MCF 10A (cell line): ENCODE data around the gene PLAC9. TPM values are rescaled to one million over a fixed set of nuclear protein-coding genes. Genes with fewer than 3 reads are reported as not detected.
A peak's percentile ranks its signal among the peaks of the same experiment; 100 is the strongest.

Experiments
- BruUV-seq: library from RNA; stranded (reverse); fragments of 400-500 nt; replicated peaks from 2 replicates; lab custom pipeline; 2021; lab: Mats Ljungman, UMichigan
- CTCF ChIA-PET: fragments of 300-600 bp; sonication (Branson Sonifier 250); formaldehyde crosslinking; extraction: SDS; loops from one replicate; lab custom pipeline; 2021; ENCODE audit warnings: antibody characterized with exemption, inconsistent platforms; lab: Yijun Ruan, JAX
- POLR2A ChIA-PET: fragments of 300-600, 350-650 bp; sonication (Branson Sonifier 250); formaldehyde crosslinking; extraction: SDS; loops from one replicate; lab custom pipeline; 2020; ENCODE audit warnings: antibody characterized with exemption, inconsistent platforms; lab: Yijun Ruan, JAX
- DNase-seq: peaks from one replicate; pipeline ENCODE4 v3.0.0-alpha.2; 2018; ENCODE audit not compliant: unreplicated experiment
- H3K27ac Mint-ChIP-seq: one replicate; pipeline ENCODE4 v1.8.0; 2022; ENCODE audit warnings: mild to moderate bottlenecking, low read depth, mixed read lengths; ENCODE audit not compliant: unreplicated experiment
- H3K27me3 Mint-ChIP-seq: one replicate; pipeline ENCODE4 v1.8.0; 2022; ENCODE audit warnings: mixed read lengths; ENCODE audit not compliant: insufficient read depth, unreplicated experiment
- H3K36me3 Mint-ChIP-seq: one replicate; pipeline ENCODE4 v1.8.0; 2022; ENCODE audit warnings: mild to moderate bottlenecking, moderate library complexity, mixed read lengths; ENCODE audit not compliant: insufficient read depth, unreplicated experiment
- H3K4me1 Mint-ChIP-seq: one replicate; pipeline ENCODE4 v1.8.0; 2022; ENCODE audit warnings: mixed read lengths; ENCODE audit not compliant: insufficient read depth, unreplicated experiment
- H3K4me3 Mint-ChIP-seq: one replicate; pipeline ENCODE4 v1.8.0; 2022; ENCODE audit warnings: mild to moderate bottlenecking, moderate library complexity, mixed read lengths; ENCODE audit not compliant: unreplicated experiment
- H3K9me3 Mint-ChIP-seq: one replicate; pipeline ENCODE4 v1.8.0; 2022; ENCODE audit warnings: mixed read lengths; ENCODE audit not compliant: unreplicated experiment
- CTCF ChIP-seq: fragments of 200-600 bp; IDR thresholded peaks from one replicate; pipeline ENCODE4 v1.8.0; 2022; ENCODE audit warnings: antibody characterized with exemption, mild to moderate bottlenecking; ENCODE audit not compliant: unreplicated experiment
- intact Hi-C: fragments of 100-400 bp; cut with micrococcal nuclease; formaldehyde crosslinking; loops from 2 replicates; pipeline ENCODE4 v1.14.1; 2022
- total RNA-seq: library from RNA; stranded (reverse); gene quantifications from 2 replicates; pipeline ENCODE4 v1.2.3, GENCODE V29; 2022

The PLAC9 gene
- total RNA-seq, 1 experiment from 2014 or later = 0.93 TPM

DNA sequence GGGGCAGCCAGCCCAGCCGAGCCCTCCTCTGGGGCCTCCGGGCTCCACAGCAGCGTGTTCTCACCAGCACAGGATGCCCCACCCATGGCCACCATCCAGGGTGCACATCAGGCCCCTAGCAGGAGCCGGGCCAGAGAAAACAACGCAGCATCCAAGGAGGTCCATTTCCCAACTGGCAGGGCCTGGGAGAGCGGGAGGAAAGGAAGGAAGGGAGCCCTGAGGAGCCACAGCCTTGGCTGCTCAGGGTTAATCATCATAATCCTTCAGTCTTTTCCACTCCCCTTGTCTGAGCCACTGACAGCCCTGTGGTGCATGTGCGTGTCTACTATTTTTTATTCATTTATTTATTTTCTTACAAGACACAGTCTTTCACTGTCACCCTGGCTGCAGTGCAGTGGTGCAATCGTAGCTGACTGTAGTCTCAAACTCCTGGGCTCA is 3.6 kb downstream of the PLAC9 start:
- peak; percentile 95 for DNase-seq
- intact Hi-C loops = no loop called here
- no peaks in the 10 kb centered on the region for H3K9me3 Mint-ChIP-seq
- ChIA-PET POLR2A (no interaction called here), CTCF (interaction anchor here (1.9 kb wide), 1 partner anchor 77 kb away, joined by 7 read pairs; no protein-coding TSS in a partner anchor)
- no peak overlapping the region for H3K27ac Mint-ChIP-seq
- BruUV-seq = no TSS peak
- H3K27me3 Mint-ChIP-seq = peaks cover 14% of the 10 kb centered on the region
- no peak for TF ChIP-seq CTCF
- H3K4me3 Mint-ChIP-seq = no peak overlapping the region
- H3K4me1 Mint-ChIP-seq = peaks cover 11% of the 10 kb centered on the region
- H3K36me3 Mint-ChIP-seq = peaks cover 8% of the 10 kb centered on the region

- intact Hi-C loops = no loop called here
- ChIA-PET CTCF (interaction anchor here (0.6 to 1.9 kb wide), 3 partner anchors 76 to 248 kb away, joined by 3 to 7 read pairs (median 5); no protein-coding TSS in a partner anchor), POLR2A (interaction anchor here (0.6 kb wide), 1 partner anchor 75 kb away, joined by 3 read pairs; no protein-coding TSS in a partner anchor)
Observed at GRCh38 chr10:80137031-80137862, 4.7 kb downstream of the PLAC9 start.

DNA sequence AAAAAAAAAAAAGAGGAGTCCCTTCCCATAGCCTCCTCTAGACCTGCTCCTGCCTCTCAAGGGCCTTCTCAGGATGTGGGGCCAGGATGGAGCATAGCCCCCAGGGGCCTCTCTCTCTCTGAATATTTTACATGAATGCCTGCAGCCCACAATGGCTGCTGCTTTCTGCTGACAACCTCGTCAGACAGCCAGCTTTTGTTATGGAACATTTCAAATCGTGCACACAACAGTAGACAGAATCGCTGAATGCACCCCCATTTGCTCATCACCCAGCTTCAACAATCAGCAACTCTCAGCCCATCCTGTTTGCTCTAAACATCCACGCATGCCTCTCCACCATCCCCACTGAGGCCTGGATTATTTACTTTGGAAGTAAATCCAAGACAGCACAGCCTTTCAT is 5.4 kb downstream of the PLAC9 start:
- peaks cover 8% of the 10 kb centered on the region for H3K36me3 Mint-ChIP-seq
- TF ChIP-seq CTCF = no peak
- BruUV-seq = no TSS peak
- no peak overlapping the region for H3K27ac Mint-ChIP-seq
- ChIA-PET CTCF (interaction anchor here (0.6 to 1.9 kb wide), 3 partner anchors 75 to 248 kb away, joined by 3 to 7 read pairs (median 5); no protein-coding TSS in a partner anchor), POLR2A (interaction anchor here (0.6 kb wide), 1 partner anchor 74 kb away, joined by 3 read pairs; no protein-coding TSS in a partner anchor)
- intact Hi-C loops = no loop called here
- H3K4me3 Mint-ChIP-seq = no peak overlapping the region
- H3K27me3 Mint-ChIP-seq = peaks cover 7% of the 10 kb centered on the region
- peaks cover 6% of the 10 kb centered on the region for H3K4me1 Mint-ChIP-seq
- no peaks in the 10 kb centered on the region for H3K9me3 Mint-ChIP-seq
- DNase-seq = no peak

More at GRCh38 chr10:80137031-80137862, 4.7 kb downstream of the PLAC9 start:
- peaks cover 14% of the 10 kb centered on the region for H3K27me3 Mint-ChIP-seq
- H3K4me1 Mint-ChIP-seq = peaks cover 11% of the 10 kb centered on the region
- H3K36me3 Mint-ChIP-seq = peaks cover 8% of the 10 kb centered on the region
- H3K27ac Mint-ChIP-seq = no peak overlapping the region
- no peak for DNase-seq
- no peaks in the 10 kb centered on the region for H3K9me3 Mint-ChIP-seq
- BruUV-seq = no TSS peak
- H3K4me3 Mint-ChIP-seq = no peak overlapping the region
- TF ChIP-seq CTCF = no peak

- POLR2A ChIA-PET = interaction anchor here (0.9 kb wide), 1 partner anchor 65 kb away, joined by 3 read pairs; the partner anchor contains the start of gene ANXA11
- Mint-ChIP-seq H3K4me1 (peaks cover 5% of the 10 kb centered on the region), H3K4me3 (no peak overlapping the region), H3K27me3 (no peaks in the 10 kb centered on the region), H3K9me3 (no peaks in the 10 kb centered on the region), H3K27ac (no peak overlapping the region), H3K36me3 (peaks cover 8% of the 10 kb centered on the region)
- intact Hi-C loops = no loop called here
- DNase-seq = no peak
- CTCF ChIA-PET = interaction anchor here (1.0 kb wide), 1 partner anchor 9 kb away, joined by 4 read pairs; no protein-coding TSS in a partner anchor
- BruUV-seq = no TSS peak
- TF ChIP-seq CTCF = no peak
Observed at GRCh38 chr10:80139265-80139664, 6.7 kb downstream of the PLAC9 start.
